WTC11 (cell line): ENCODE data around the gene WDR91. TPM values are rescaled to one million over a fixed set of nuclear protein-coding genes. Genes with fewer than 3 reads are reported as not detected.

ENCODE experiments used
- ATAC-seq: fragments of 200-7000 bp; cut with Tn5 transposase; 2 replicates; pipeline ENCODE4 v1.10.0; 2021; ENCODE audit warnings: mild to moderate bottlenecking, moderate library complexity
- CTCF ChIA-PET: fragments of 300-600 bp; sonication (Branson Sonifier 250); formaldehyde crosslinking; loops from one replicate; lab custom pipeline; 2021; ENCODE audit warnings: antibody characterized with exemption; lab: Charles Lee
- POLR2A ChIA-PET: fragments of 350-600 bp; sonication (Branson Sonifier 250); formaldehyde crosslinking; loops from one replicate; lab custom pipeline; 2021; ENCODE audit warnings: antibody characterized with exemption; lab: Charles Lee
- DNase-seq: peaks from one replicate; pipeline ENCODE4 v3.0.0; 2021; ENCODE audit warnings: low spot score
- H3K27ac Mint-ChIP-seq: 2 replicates; pipeline ENCODE4 v1.8.0; 2021; ENCODE audit warnings: mixed read lengths
- H3K27me3 Mint-ChIP-seq: 2 replicates; pipeline ENCODE4 v1.8.0; 2021; ENCODE audit warnings: low read depth, mild to moderate bottlenecking, moderate library complexity, mixed read lengths
- H3K36me3 Mint-ChIP-seq: 2 replicates; pipeline ENCODE4 v1.8.0; 2021; ENCODE audit warnings: mixed read lengths
- H3K4me1 Mint-ChIP-seq: 2 replicates; pipeline ENCODE4 v1.8.0; 2022; ENCODE audit warnings: mixed read lengths
- H3K4me3 Mint-ChIP-seq: 2 replicates; pipeline ENCODE4 v1.8.0; 2021; ENCODE audit warnings: mild to moderate bottlenecking, moderate library complexity, mixed read lengths
- H3K9me3 Mint-ChIP-seq: 2 replicates; pipeline ENCODE4 v1.8.0; 2021; ENCODE audit warnings: mixed read lengths
- ESRRA ChIP-seq: sonication (generic); formaldehyde crosslinking; IDR thresholded peaks from 2 replicates; pipeline ENCODE4 v1.8.1; 2022; ENCODE audit warnings: mild to moderate bottlenecking, missing genetic modification reagents, borderline replicate concordance
- FOXK1 ChIP-seq: sonication (generic); formaldehyde crosslinking; IDR thresholded peaks from 2 replicates; pipeline ENCODE4 v1.8.0; 2022; ENCODE audit warnings: mild to moderate bottlenecking, moderate library complexity, missing genetic modification reagents
- FOXP1 ChIP-seq: sonication (generic); formaldehyde crosslinking; IDR thresholded peaks from 2 replicates; pipeline ENCODE4 v1.8.0; 2022; ENCODE audit warnings: missing genetic modification reagents, mild to moderate bottlenecking, moderate library complexity, borderline replicate concordance
- FOXP4 ChIP-seq: sonication (generic); formaldehyde crosslinking; IDR thresholded peaks from 2 replicates; pipeline ENCODE4 v1.8.0; 2022; ENCODE audit warnings: mild to moderate bottlenecking, missing genetic modification reagents
- NR3C1 ChIP-seq: sonication (generic); formaldehyde crosslinking; conservative IDR thresholded peaks from 2 replicates; pipeline ENCODE4 v1.8.1; 2023; ENCODE audit warnings: low read depth, mild to moderate bottlenecking, missing genetic modification reagents
- SMAD4 ChIP-seq: sonication (generic); formaldehyde crosslinking; IDR thresholded peaks from 2 replicates; pipeline ENCODE4 v1.8.0; 2022; ENCODE audit warnings: mild to moderate bottlenecking, missing genetic modification reagents
- TCF7 ChIP-seq: sonication (generic); formaldehyde crosslinking; IDR thresholded peaks from 2 replicates; pipeline ENCODE4 v1.8.0; 2022; ENCODE audit warnings: mild to moderate bottlenecking, low read depth, missing genetic modification reagents, moderate library complexity
- TP53 ChIP-seq: sonication (generic); formaldehyde crosslinking; IDR thresholded peaks from 2 replicates; pipeline ENCODE4 v1.8.1; 2023; ENCODE audit warnings: mild to moderate bottlenecking, missing genetic modification reagents
- ZMAT4 ChIP-seq: fragments of 250-450 bp; sonication (Bioruptor Pico); IDR thresholded peaks from 2 replicates; pipeline ENCODE4 v1.9.0; 2021; ENCODE audit warnings: mild to moderate bottlenecking
- ZNF138 ChIP-seq: sonication (generic); formaldehyde crosslinking; conservative IDR thresholded peaks from 2 replicates; pipeline ENCODE4 v1.8.1; 2022; ENCODE audit warnings: mild to moderate bottlenecking, moderate library complexity, missing genetic modification reagents
- ZNF263 ChIP-seq: sonication (generic); formaldehyde crosslinking; IDR thresholded peaks from 2 replicates; pipeline ENCODE4 v1.8.1; 2022; ENCODE audit warnings: low read depth, mild to moderate bottlenecking, moderate library complexity, missing genetic modification reagents
- ZNF396 ChIP-seq: fragments of 250-450 bp; sonication (Bioruptor Pico); IDR thresholded peaks from 2 replicates; pipeline ENCODE4 v1.8.0; 2021; ENCODE audit warnings: mild to moderate bottlenecking, moderate library complexity, borderline replicate concordance
- total RNA-seq: library from RNA; stranded (reverse); gene quantifications from 3 replicates; pipeline ENCODE4 v1.2.3, GENCODE V29; 2021
- TF ChIP-seq, protein P1 (sequence below): fragments of 200-600 bp; IDR thresholded peaks from 2 replicates; pipeline ENCODE4 v1.8.0; 2022; ENCODE audit warnings: antibody characterized with exemption
- TF ChIP-seq, protein P2 (sequence below): fragments of 250-450 bp; sonication (Bioruptor Pico); conservative IDR thresholded peaks from 2 replicates; pipeline ENCODE4 v1.9.0; 2021; ENCODE audit warnings: mild to moderate bottlenecking
- TF ChIP-seq, protein P3 (sequence below): fragments of 250-450 bp; sonication (Bioruptor Pico); IDR thresholded peaks from 2 replicates; pipeline ENCODE4 v2.1.2; 2022; ENCODE audit warnings: mild to moderate bottlenecking, moderate library complexity
- TF ChIP-seq, protein P4 (sequence below): sonication (generic); formaldehyde crosslinking; IDR thresholded peaks from 2 replicates; pipeline ENCODE4 v1.8.1; 2022; ENCODE audit warnings: mild to moderate bottlenecking, moderate library complexity, missing genetic modification reagents
- TF ChIP-seq, protein P5 (sequence below): sonication (generic); formaldehyde crosslinking; IDR thresholded peaks from 2 replicates; pipeline ENCODE4 v1.8.0; 2022; ENCODE audit warnings: missing genetic modification reagents
- TF ChIP-seq, protein P6 (sequence below): fragments of 250-450 bp; sonication (Bioruptor Pico); IDR thresholded peaks from 2 replicates; pipeline ENCODE4 v1.8.0; 2021; ENCODE audit warnings: mild to moderate bottlenecking

The WDR91 gene
- total RNA-seq, 1 experiment from 2014 or later: 12.0 TPM

DNA sequence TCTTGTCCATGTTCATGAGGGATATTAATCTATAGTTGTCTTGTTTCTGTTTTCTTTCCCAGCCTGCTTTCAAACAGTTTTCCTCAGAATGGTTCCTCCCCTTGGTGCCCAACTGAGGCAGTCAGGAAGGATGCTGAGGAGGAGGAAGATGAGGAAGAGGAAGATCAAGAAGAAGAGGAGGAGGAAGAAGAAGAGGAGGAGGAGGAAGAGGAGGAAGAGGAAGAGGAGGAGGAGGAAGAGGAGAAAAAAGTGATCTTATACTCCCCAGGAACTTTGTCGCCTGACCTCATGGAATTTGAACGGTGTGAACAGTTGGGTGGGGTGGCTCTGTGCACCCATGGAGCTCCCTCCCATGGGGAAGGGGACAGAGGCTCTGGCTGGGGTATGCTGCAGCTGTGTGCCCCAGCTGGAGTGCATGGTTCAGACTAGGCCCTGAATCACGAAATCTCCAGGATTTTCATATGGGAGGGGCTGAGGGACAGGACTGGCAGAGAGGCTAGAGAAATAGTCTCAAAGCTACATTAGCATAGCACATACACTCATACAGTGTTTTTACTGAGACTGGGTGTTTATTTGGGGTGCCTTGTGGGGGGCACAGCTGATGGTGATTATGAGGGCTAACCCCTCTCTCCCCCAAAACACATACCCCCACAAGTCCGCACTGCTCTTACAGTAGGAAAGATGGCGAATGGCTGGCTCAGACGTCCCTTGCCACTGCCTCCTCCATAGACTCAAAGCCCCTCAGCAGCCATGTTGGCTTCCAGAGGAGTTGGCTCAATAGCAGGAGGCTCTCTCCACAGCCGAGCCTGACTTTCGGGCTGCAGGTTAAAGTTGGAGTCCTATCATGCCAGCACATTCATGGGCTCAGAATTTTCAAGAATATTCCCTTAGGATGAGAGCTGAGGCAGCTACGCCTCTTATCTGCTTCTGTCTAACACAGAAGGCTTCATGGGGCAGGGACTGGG, 34.2 kb upstream of the WDR91 start:
- DNase-seq: no peak
- Mint-ChIP-seq H3K27me3 (no peaks in the 10 kb centered on the region), H3K4me1 (peaks cover 11% of the 10 kb centered on the region), H3K4me3 (no peak overlapping the region), H3K9me3 (peaks cover 10% of the 10 kb centered on the region), H3K27ac (no peak overlapping the region), H3K36me3 (0 out of 2 replicates have a peak, but pooled peaks cover 5% of the 10 kb centered on the region)
- TF ChIP-seq TCF7 (CRISPR knock-in tag) (no peak), FOXP1 (no peak), NR3C1 (no peak), SMAD4 (no peak), ZNF138 (CRISPR knock-in tag) (no peak), TP53 (CRISPR knock-in tag) (no peak)
- TF ChIP-seq, protein P1, sequence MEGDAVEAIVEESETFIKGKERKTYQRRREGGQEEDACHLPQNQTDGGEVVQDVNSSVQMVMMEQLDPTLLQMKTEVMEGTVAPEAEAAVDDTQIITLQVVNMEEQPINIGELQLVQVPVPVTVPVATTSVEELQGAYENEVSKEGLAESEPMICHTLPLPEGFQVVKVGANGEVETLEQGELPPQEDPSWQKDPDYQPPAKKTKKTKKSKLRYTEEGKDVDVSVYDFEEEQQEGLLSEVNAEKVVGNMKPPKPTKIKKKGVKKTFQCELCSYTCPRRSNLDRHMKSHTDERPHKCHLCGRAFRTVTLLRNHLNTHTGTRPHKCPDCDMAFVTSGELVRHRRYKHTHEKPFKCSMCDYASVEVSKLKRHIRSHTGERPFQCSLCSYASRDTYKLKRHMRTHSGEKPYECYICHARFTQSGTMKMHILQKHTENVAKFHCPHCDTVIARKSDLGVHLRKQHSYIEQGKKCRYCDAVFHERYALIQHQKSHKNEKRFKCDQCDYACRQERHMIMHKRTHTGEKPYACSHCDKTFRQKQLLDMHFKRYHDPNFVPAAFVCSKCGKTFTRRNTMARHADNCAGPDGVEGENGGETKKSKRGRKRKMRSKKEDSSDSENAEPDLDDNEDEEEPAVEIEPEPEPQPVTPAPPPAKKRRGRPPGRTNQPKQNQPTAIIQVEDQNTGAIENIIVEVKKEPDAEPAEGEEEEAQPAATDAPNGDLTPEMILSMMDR: no peak
- TF ChIP-seq, protein P2, sequence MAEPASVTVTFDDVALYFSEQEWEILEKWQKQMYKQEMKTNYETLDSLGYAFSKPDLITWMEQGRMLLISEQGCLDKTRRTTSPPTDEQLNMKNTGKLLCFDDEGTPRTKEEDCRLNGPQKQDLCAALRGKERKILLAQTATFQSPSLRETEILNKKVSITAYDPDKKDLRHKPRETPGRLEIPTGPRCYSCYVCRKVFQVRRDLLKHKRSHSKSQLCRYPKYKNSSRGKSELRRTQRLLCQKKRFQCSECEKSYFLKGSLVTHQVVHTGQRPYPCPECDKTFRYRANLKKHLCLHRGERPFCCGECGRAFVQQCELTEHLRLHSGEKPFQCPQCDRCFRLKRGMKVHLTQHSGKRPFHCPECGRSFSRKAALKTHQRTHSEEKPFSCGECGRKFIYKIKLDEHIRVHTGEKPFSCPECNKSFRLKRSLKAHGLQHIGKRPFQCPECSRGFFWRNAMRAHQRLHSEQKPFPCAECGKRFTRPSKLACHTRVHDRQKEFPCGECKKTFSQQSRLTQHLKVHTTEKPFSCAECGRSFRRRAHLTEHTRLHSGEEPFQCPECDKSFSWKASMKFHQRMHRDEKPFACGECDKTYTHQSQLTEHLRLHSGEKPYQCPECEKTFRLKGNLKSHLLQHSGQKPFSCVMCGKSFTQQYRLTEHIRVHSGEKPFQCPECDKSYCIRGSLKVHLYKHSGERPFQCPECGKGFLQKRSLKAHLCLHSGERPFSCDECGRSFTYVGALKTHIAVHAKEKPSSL (CRISPR knock-in tag): no peak
- TF ChIP-seq, protein P3, sequence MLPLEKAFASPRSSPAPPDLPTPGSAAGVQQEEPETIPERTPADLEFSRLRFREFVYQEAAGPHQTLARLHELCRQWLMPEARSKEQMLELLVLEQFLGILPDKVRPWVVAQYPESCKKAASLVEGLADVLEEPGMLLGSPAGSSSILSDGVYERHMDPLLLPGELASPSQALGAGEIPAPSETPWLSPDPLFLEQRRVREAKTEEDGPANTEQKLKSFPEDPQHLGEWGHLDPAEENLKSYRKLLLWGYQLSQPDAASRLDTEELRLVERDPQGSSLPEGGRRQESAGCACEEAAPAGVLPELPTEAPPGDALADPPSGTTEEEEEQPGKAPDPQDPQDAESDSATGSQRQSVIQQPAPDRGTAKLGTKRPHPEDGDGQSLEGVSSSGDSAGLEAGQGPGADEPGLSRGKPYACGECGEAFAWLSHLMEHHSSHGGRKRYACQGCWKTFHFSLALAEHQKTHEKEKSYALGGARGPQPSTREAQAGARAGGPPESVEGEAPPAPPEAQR (CRISPR knock-in tag): no peak
- TF ChIP-seq, protein P4, sequence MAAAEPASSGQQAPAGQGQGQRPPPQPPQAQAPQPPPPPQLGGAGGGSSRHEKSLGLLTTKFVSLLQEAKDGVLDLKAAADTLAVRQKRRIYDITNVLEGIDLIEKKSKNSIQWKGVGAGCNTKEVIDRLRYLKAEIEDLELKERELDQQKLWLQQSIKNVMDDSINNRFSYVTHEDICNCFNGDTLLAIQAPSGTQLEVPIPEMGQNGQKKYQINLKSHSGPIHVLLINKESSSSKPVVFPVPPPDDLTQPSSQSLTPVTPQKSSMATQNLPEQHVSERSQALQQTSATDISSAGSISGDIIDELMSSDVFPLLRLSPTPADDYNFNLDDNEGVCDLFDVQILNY (CRISPR knock-in tag): no peak
- TF ChIP-seq, protein P5, sequence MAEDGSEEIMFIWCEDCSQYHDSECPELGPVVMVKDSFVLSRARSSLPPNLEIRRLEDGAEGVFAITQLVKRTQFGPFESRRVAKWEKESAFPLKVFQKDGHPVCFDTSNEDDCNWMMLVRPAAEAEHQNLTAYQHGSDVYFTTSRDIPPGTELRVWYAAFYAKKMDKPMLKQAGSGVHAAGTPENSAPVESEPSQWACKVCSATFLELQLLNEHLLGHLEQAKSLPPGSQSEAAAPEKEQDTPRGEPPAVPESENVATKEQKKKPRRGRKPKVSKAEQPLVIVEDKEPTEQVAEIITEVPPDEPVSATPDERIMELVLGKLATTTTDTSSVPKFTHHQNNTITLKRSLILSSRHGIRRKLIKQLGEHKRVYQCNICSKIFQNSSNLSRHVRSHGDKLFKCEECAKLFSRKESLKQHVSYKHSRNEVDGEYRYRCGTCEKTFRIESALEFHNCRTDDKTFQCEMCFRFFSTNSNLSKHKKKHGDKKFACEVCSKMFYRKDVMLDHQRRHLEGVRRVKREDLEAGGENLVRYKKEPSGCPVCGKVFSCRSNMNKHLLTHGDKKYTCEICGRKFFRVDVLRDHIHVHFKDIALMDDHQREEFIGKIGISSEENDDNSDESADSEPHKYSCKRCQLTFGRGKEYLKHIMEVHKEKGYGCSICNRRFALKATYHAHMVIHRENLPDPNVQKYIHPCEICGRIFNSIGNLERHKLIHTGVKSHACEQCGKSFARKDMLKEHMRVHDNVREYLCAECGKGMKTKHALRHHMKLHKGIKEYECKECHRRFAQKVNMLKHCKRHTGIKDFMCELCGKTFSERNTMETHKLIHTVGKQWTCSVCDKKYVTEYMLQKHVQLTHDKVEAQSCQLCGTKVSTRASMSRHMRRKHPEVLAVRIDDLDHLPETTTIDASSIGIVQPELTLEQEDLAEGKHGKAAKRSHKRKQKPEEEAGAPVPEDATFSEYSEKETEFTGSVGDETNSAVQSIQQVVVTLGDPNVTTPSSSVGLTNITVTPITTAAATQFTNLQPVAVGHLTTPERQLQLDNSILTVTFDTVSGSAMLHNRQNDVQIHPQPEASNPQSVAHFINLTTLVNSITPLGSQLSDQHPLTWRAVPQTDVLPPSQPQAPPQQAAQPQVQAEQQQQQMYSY: no peak
- ATAC-seq: no peak
- ChIA-PET CTCF (interaction anchor here (1.4 to 1.5 kb wide), 2 partner anchors 13 to 29 kb away, joined by 3 to 4 read pairs; no protein-coding TSS in a partner anchor), POLR2A (no interaction called here)

DNA sequence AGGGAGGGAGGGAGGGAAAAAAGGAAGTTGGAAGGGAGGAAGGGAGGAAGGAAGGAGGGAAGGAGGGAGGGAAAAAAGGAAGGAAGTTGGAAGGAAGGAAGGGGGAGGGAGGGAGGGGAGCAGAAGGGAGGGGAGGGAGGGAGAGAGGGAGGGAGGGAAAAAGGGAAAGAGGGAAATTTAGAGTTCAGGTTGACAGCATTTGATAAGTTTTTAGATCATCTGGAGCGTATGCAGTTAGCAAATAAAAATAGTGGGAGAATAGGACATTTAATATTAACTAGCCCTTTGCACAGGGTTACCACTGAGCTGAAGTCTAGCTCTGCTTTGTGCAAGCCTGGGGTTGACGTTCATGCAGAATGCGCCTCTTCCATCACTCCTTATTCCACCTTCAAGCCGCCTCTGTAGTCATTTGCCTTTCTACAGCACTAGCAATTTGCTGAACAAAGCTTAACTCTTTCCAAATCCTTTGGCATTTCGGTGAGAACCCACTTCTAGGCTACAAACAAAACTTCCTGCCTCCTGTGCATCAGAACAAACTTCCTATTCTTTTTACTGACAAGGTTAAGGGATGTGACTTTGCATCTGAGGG, 30.9 kb upstream of the WDR91 start:
- H3K9me3 Mint-ChIP-seq: peaks cover 2% of the 10 kb centered on the region
- H3K27ac Mint-ChIP-seq: no peak overlapping the region
- no peaks in the 10 kb centered on the region for H3K27me3 Mint-ChIP-seq
- ChIA-PET POLR2A (no interaction called here), CTCF (interaction anchor here (1.0 kb wide), 1 partner anchor 10 kb away, joined by 3 read pairs; no protein-coding TSS in a partner anchor)
- no peak for DNase-seq
- H3K4me3 Mint-ChIP-seq: no peak overlapping the region
- no peak for ATAC-seq
- peaks cover 24% of the 10 kb centered on the region for H3K4me1 Mint-ChIP-seq
- H3K36me3 Mint-ChIP-seq: 0 out of 2 replicates have a peak, but pooled peaks cover 2% of the 10 kb centered on the region
- TF ChIP-seq FOXP4: no peak
- TF ChIP-seq ZMAT4 (CRISPR knock-in tag): no peak
- no peak for TF ChIP-seq TP53 (CRISPR knock-in tag)
- TF ChIP-seq, protein P6, sequence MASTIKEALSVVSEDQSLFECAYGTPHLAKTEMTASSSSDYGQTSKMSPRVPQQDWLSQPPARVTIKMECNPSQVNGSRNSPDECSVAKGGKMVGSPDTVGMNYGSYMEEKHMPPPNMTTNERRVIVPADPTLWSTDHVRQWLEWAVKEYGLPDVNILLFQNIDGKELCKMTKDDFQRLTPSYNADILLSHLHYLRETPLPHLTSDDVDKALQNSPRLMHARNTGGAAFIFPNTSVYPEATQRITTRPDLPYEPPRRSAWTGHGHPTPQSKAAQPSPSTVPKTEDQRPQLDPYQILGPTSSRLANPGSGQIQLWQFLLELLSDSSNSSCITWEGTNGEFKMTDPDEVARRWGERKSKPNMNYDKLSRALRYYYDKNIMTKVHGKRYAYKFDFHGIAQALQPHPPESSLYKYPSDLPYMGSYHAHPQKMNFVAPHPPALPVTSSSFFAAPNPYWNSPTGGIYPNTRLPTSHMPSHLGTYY: no peak
- no peak for TF ChIP-seq FOXK1
- no peak for TF ChIP-seq ESRRA (CRISPR knock-in tag)
- no peak for TF ChIP-seq ZNF263 (CRISPR knock-in tag)
- TF ChIP-seq ZNF396 (CRISPR knock-in tag): no peak
